SK-N-SH (cell line): Measurements from ENCODE around the gene P2RX3.

Experiments
- ELF1 ChIP-seq: IDR thresholded peaks from 2 replicates; pipeline ENCODE4 v1.4.0; 2012
- EZH2phosphoT487 ChIP-seq: fragments of 200-600 bp; sonication (generic); IDR thresholded peaks from 2 replicates; pipeline ENCODE4 v1.6.1; 2017; ENCODE audit warnings: low read depth, mixed run types, mild to moderate bottlenecking, antibody characterized with exemption, moderate library complexity, borderline replicate concordance
- GABPA ChIP-seq: IDR thresholded peaks from 2 replicates; pipeline ENCODE4 v1.4.0; 2012; ENCODE audit warnings: low read depth, mild to moderate bottlenecking
- JUND ChIP-seq: IDR thresholded peaks from 2 replicates; pipeline ENCODE4 v1.4.0; 2012
- NFIC ChIP-seq: IDR thresholded peaks from 2 replicates; pipeline ENCODE4 v1.4.0; 2012; ENCODE audit warnings: borderline replicate concordance
- NRF1 ChIP-seq: IDR thresholded peaks from 2 replicates; pipeline ENCODE4 v1.6.1; 2012; ENCODE audit warnings: low read depth, mild to moderate bottlenecking, low read length
- POLR2AphosphoS5 ChIP-seq: IDR thresholded peaks from 2 replicates; pipeline ENCODE4 v1.6.1; 2012; ENCODE audit warnings: low read depth, low read length
- RAD21 ChIP-seq: IDR thresholded peaks from 2 replicates; pipeline ENCODE4 v1.6.1; 2012; ENCODE audit warnings: mild to moderate bottlenecking, low read length
- RXRA ChIP-seq: IDR thresholded peaks from 2 replicates; pipeline ENCODE4 v1.4.0; 2012; ENCODE audit warnings: low read depth, mild to moderate bottlenecking, borderline replicate concordance
- SIN3A ChIP-seq: IDR thresholded peaks from 2 replicates; pipeline ENCODE4 v1.6.1; 2012; ENCODE audit warnings: low read depth, mild to moderate bottlenecking, low read length, moderate library complexity, borderline replicate concordance
- SMC3 ChIP-seq: IDR thresholded peaks from 2 replicates; pipeline ENCODE4 v1.6.1; 2012; ENCODE audit warnings: low read depth, low read length, improper control_type of control experiment
- TAF1 ChIP-seq: IDR thresholded peaks from 2 replicates; pipeline ENCODE4 v1.6.1; 2012; ENCODE audit warnings: low read depth, mild to moderate bottlenecking, low read length, moderate library complexity, borderline replicate concordance
- TF ChIP-seq, protein P1 (sequence below): fragments of 200-600 bp; sonication (generic); IDR thresholded peaks from 2 replicates; pipeline ENCODE4 v1.6.1; 2017; ENCODE audit warnings: antibody characterized with exemption, mild to moderate bottlenecking, moderate library complexity
- TF ChIP-seq, protein P2 (sequence below): IDR thresholded peaks from 2 replicates; pipeline ENCODE4 v1.4.0; 2012; ENCODE audit warnings: low read depth, borderline replicate concordance

DNA sequence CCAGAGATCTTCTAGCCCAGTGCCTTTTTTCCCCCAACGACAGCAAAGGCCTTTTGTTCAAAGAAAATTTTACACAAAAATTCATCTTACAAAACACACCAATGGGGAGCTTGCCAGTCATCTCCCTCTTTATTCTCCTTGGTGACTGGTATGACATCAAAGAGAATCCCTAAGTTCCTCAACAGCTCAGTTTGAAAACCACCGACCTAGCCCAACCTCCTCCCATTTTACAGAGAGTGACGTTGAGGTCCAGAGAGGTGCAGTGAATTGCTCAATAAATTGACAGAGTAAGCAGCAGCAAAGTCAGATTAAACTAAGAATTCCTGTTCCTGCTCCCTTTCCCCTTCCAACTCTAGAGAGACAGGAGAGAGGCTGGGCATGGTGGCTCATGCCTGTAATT lies 81.0 kb downstream of the P2RX3 start:
- TF ChIP-seq NFIC (no peak), POLR2AphosphoS5 (no peak), NRF1 (no peak), JUND (no peak), SMC3 (no peak), RXRA (no peak), RAD21 (no peak), SIN3A (no peak), ELF1 (no peak), TAF1 (no peak), GABPA (no peak), EZH2phosphoT487 (no peak)
- TF ChIP-seq, protein P1, sequence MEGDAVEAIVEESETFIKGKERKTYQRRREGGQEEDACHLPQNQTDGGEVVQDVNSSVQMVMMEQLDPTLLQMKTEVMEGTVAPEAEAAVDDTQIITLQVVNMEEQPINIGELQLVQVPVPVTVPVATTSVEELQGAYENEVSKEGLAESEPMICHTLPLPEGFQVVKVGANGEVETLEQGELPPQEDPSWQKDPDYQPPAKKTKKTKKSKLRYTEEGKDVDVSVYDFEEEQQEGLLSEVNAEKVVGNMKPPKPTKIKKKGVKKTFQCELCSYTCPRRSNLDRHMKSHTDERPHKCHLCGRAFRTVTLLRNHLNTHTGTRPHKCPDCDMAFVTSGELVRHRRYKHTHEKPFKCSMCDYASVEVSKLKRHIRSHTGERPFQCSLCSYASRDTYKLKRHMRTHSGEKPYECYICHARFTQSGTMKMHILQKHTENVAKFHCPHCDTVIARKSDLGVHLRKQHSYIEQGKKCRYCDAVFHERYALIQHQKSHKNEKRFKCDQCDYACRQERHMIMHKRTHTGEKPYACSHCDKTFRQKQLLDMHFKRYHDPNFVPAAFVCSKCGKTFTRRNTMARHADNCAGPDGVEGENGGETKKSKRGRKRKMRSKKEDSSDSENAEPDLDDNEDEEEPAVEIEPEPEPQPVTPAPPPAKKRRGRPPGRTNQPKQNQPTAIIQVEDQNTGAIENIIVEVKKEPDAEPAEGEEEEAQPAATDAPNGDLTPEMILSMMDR, result no peak
- TF ChIP-seq, protein P2, sequence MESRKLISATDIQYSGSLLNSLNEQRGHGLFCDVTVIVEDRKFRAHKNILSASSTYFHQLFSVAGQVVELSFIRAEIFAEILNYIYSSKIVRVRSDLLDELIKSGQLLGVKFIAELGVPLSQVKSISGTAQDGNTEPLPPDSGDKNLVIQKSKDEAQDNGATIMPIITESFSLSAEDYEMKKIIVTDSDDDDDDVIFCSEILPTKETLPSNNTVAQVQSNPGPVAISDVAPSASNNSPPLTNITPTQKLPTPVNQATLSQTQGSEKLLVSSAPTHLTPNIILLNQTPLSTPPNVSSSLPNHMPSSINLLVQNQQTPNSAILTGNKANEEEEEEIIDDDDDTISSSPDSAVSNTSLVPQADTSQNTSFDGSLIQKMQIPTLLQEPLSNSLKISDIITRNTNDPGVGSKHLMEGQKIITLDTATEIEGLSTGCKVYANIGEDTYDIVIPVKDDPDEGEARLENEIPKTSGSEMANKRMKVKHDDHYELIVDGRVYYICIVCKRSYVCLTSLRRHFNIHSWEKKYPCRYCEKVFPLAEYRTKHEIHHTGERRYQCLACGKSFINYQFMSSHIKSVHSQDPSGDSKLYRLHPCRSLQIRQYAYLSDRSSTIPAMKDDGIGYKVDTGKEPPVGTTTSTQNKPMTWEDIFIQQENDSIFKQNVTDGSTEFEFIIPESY, result no peak
